K562 (cell line): ENCODE data around the gene PLK1.

Experiments used
- EP300 ChIP-seq: IDR thresholded peaks from 2 replicates; pipeline ENCODE4 v1.6.1; 2012; ENCODE audit warnings: low read length, improper control_type of control experiment
- FOXM1 ChIP-seq, 2 experiments: fragments of 450-650 bp in 1 of 2; sonication (generic) in 1 of 2; formaldehyde crosslinking in 1 of 2; IDR thresholded peaks; 2 replicates each; pipeline versions ENCODE4 v1.6.1 to v1.9.0; 2017 to 2022; ENCODE audit warnings: low read depth in 2 of 2, mild to moderate bottlenecking in 2 of 2, missing genetic modification reagents in 1 of 2, moderate library complexity in 1 of 2
- HINFP ChIP-seq: fragments of 450-650 bp; conservative IDR thresholded peaks from 2 replicates; pipeline ENCODE4 v1.6.1; 2016; ENCODE audit warnings: missing genetic modification characterization, low read depth, mild to moderate bottlenecking, control low read depth, missing compliant biosample characterization
- HNRNPUL1 ChIP-seq: fragments of 200-400 bp; formaldehyde crosslinking; IDR thresholded peaks from 2 replicates; pipeline ENCODE4 v1.6.1; 2017; ENCODE audit warnings: low read length
- JUN ChIP-seq, 2 experiments: sonication (generic) in 1 of 2; formaldehyde crosslinking in 1 of 2; IDR thresholded peaks; 2 replicates each; pipeline versions ENCODE4 v1.6.1 to v1.8.0; 2012 to 2022; ENCODE audit warnings: borderline replicate concordance in 2 of 2, mild to moderate bottlenecking in 2 of 2, improper control_type of control experiment in 1 of 2, low read depth in 1 of 2, low read length in 1 of 2, missing genetic modification reagents in 1 of 2
- POLR2AphosphoS5 ChIP-seq: IDR thresholded peaks from 2 replicates; pipeline ENCODE4 v1.6.1; 2011; ENCODE audit warnings: mild to moderate bottlenecking, low read depth, low read length, moderate library complexity; ENCODE audit not compliant: control insufficient read depth, insufficient read depth
- RBFOX2 ChIP-seq: fragments of 200-400 bp; formaldehyde crosslinking; IDR thresholded peaks from 2 replicates; pipeline ENCODE4 v1.6.1; 2017; ENCODE audit warnings: low read depth, mild to moderate bottlenecking, low read length, moderate library complexity

GRCh38 chr16:23702951-23703350 lies 24.3 kb downstream of the PLK1 start:
- no peak for TF ChIP-seq JUN (IDR thresholded peaks at IDR 0.05; ENCODE audit: borderline replicate concordance, low read depth, low read length)
- TF ChIP-seq JUN (CRISPR knock-in tag; IDR thresholded peaks at IDR 0.05; ENCODE audit: borderline replicate concordance), result no peak
- no peak for TF ChIP-seq FOXM1 (IDR thresholded peaks at IDR 0.05; ENCODE audit: low read depth)
- TF ChIP-seq FOXM1 (CRISPR knock-in tag; IDR thresholded peaks at IDR 0.05; ENCODE audit: low read depth), result no peak
- TF ChIP-seq POLR2AphosphoS5, result no peak
- TF ChIP-seq RBFOX2, result no peak
- no peak for TF ChIP-seq EP300
- TF ChIP-seq HNRNPUL1, result no peak
- TF ChIP-seq HINFP (tag), result no peak
